HG03521 (cell line): ENCODE data around the gene MSH2.
"Not testable (repeated sequence)": the region's sequence is repeated elsewhere in the genome, so short reads cannot be mapped to it uniquely, and the experiment has no call there.

Source experiments
- ATAC-seq: cut with Tn5 transposase; IDR thresholded peaks from one replicate; pipeline ENCODE4 v1.9.1; 2021; ENCODE audit warnings: mild to moderate bottlenecking, moderate library complexity; ENCODE audit not compliant: unreplicated experiment

The MSH2 gene

GRCh38 chr2:47402805-47403608, at the start of gene MSH2:
MSH2 (plus strand) TSS chr2:47403156; CDS start chr2:47403192, 36 bp downstream.
- ATAC-seq = peak; percentile 93

GRCh38 chr2:47354013-47354847, 48.7 kb upstream of the MSH2 start:
- ATAC-seq = no peak

GRCh38 chr2:47354848-47355204, 48.1 kb upstream of the MSH2 start:
- no peak for ATAC-seq

- no peak for ATAC-seq
These were observed 45.5 kb upstream of the MSH2 start for GRCh38 chr2:47357483-47357882.

GRCh38 chr2:47359375-47359868, 43.5 kb upstream of the MSH2 start:
- ATAC-seq = no peak

GRCh38 chr2:47360283-47360682, 42.7 kb upstream of the MSH2 start:
- ATAC-seq = no peak

GRCh38 chr2:47360927-47361326, 42.0 kb upstream of the MSH2 start:
- no peak for ATAC-seq

- not testable (repeated sequence) for ATAC-seq
These were observed 41.3 kb upstream of the MSH2 start for GRCh38 chr2:47361505-47362229.

- no peak for ATAC-seq
These were observed 29.2 kb upstream of the MSH2 start for GRCh38 chr2:47373747-47374146.

- ATAC-seq = no peak
These were observed 27.6 kb upstream of the MSH2 start for GRCh38 chr2:47375307-47375706.

- ATAC-seq = no peak
These were observed 23.6 kb upstream of the MSH2 start for GRCh38 chr2:47379384-47379783.

- no peak for ATAC-seq
These were observed 21.5 kb upstream of the MSH2 start for GRCh38 chr2:47381408-47381807.

GRCh38 chr2:47386551-47386950, 16.4 kb upstream of the MSH2 start:
- ATAC-seq = no peak

- no peak for ATAC-seq
These were observed 14.1 kb upstream of the MSH2 start for GRCh38 chr2:47388888-47389287.

GRCh38 chr2:47389692-47390091, 13.3 kb upstream of the MSH2 start:
- no peak for ATAC-seq

- ATAC-seq = no peak
These were observed 984 bp upstream of the MSH2 start for GRCh38 chr2:47401789-47402554.

GRCh38 chr2:47402555-47402804, 476 bp upstream of the MSH2 start:
- ATAC-seq = no peak

GRCh38 chr2:47403609-47404193, 745 bp downstream of the MSH2 start:
- no peak for ATAC-seq

GRCh38 chr2:47404356-47404755, 1.4 kb downstream of the MSH2 start:
- ATAC-seq = no peak

GRCh38 chr2:47405757-47406156, 2.8 kb downstream of the MSH2 start:
- ATAC-seq = no peak
